OCI-LY1 (cell line): Measurements from ENCODE around the gene RBL2.
"Not testable (repeated sequence)": the region's sequence is repeated elsewhere in the genome, so short reads cannot be mapped to it uniquely, and the experiment has no call there.

Experiments used
- H2AFZ ChIP-seq: fragments of 200-600 bp; sonication (generic), shearing (Covaris generic); 2 replicates; pipeline ENCODE4 v1.6.0; 2014; ENCODE audit warnings: antibody characterized with exemption, mild to moderate bottlenecking, low read length
- H3F3A ChIP-seq: fragments of 200-600 bp; sonication (generic), shearing (Covaris generic); 2 replicates; pipeline ENCODE4 v1.6.0; 2014; ENCODE audit warnings: mild to moderate bottlenecking, antibody characterized with exemption, low read length, moderate library complexity; ENCODE audit not compliant: insufficient read depth
- H3K27ac ChIP-seq: fragments of 200-600 bp; sonication (generic); 2 replicates; pipeline ENCODE4 v1.5.1; 2014; ENCODE audit warnings: low read length, mixed run types, mild to moderate bottlenecking, low read depth; ENCODE audit not compliant: poor library complexity, severe bottlenecking
- H3K27me3 ChIP-seq: fragments of 200-600 bp; sonication (generic); 2 replicates; pipeline ENCODE4 v1.6.0; 2014; ENCODE audit warnings: antibody characterized with exemption, mild to moderate bottlenecking, low read length, moderate library complexity; ENCODE audit not compliant: insufficient read depth
- H3K36me3 ChIP-seq: fragments of 200-600 bp; sonication (generic); 2 replicates; pipeline ENCODE4 v1.6.1; 2014; ENCODE audit warnings: mild to moderate bottlenecking, antibody characterized with exemption, low read length, moderate library complexity, mixed read lengths; ENCODE audit not compliant: insufficient read depth
- H3K4me1 ChIP-seq: fragments of 200-600 bp; sonication (generic); 2 replicates; pipeline ENCODE4 v1.5.1; 2014; ENCODE audit warnings: mild to moderate bottlenecking, low read length, moderate library complexity; ENCODE audit not compliant: insufficient read depth, severe bottlenecking
- H3K4me2 ChIP-seq: fragments of 200-600 bp; sonication (generic), shearing (Covaris generic); 2 replicates; pipeline ENCODE4 v1.6.1; 2014; ENCODE audit warnings: low read length
- H3K4me3 ChIP-seq: fragments of 200-600 bp; sonication (generic); 2 replicates; pipeline ENCODE4 v1.5.1; 2014; ENCODE audit warnings: low read length, low read depth, mild to moderate bottlenecking, mixed read lengths; ENCODE audit not compliant: poor library complexity, severe bottlenecking
- H3K79me2 ChIP-seq: fragments of 200-600 bp; shearing (Covaris generic); 2 replicates; pipeline ENCODE4 v1.6.1; 2016; ENCODE audit warnings: mixed run types, low read length, mixed read lengths; ENCODE audit not compliant: insufficient read depth
- H3K9ac ChIP-seq: fragments of 200-600 bp; sonication (generic), shearing (Covaris generic); 2 replicates; pipeline ENCODE4 v1.6.1; 2014; ENCODE audit warnings: mild to moderate bottlenecking, low read length, mixed read lengths
- H3K9me2 ChIP-seq: fragments of 200-600 bp; sonication (generic), shearing (Covaris generic); 2 replicates; pipeline ENCODE4 v1.6.1; 2014; ENCODE audit warnings: low read depth, mild to moderate bottlenecking, low read length, mixed read lengths
- H3K9me3 ChIP-seq: fragments of 200-600 bp; shearing (Covaris generic); 2 replicates; pipeline ENCODE4 v1.6.1; 2014; ENCODE audit warnings: low read length, mixed read lengths
- H4K20me1 ChIP-seq: fragments of 200-600 bp; sonication (generic), shearing (Covaris generic); 2 replicates; pipeline ENCODE4 v1.6.0; 2016; ENCODE audit warnings: mild to moderate bottlenecking, low read length; ENCODE audit not compliant: insufficient read depth
- EZH2 ChIP-seq: fragments of 200-600 bp; sonication (generic), shearing (Covaris generic); IDR thresholded peaks from 2 replicates; pipeline ENCODE4 v1.8.0; 2017; ENCODE audit warnings: borderline replicate concordance, mixed run types, mild to moderate bottlenecking, antibody characterized with exemption, low read length, moderate library complexity, mixed read lengths
- TF ChIP-seq, protein P1 (sequence below): fragments of 200-600 bp; sonication (generic), shearing (Covaris generic); IDR thresholded peaks from 2 replicates; pipeline ENCODE4 v1.5.1; 2017; ENCODE audit warnings: mild to moderate bottlenecking, antibody characterized with exemption, low read length, moderate library complexity, mixed read lengths

The RBL2 gene

DNA sequence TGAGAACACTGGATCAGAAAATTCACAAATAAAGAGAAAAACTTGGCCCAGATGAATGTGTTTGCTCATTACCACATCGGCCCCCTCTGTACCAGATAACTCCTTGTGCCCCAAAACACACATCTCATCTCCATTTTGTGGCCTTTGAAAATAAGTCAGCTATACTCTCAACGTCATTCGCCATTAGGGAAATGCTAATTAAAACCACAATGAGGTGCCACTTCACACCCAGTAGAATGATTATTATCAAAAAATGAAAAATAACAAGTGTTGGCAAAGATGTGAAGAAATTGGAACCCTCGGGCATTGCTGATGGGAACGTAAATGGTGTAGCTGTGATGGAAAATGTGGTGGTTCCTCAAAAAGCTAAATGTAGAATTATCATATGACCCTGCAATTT is 103.4 kb downstream of the RBL2 start:
- H3F3A ChIP-seq: no peaks in the 10 kb centered on the region
- H3K79me2 ChIP-seq: no peaks in the 10 kb centered on the region
- H3K27ac ChIP-seq: no peak overlapping the region
- H3K4me2 ChIP-seq: no peak overlapping the region
- no peaks in the 10 kb centered on the region for H3K27me3 ChIP-seq
- no peaks in the 10 kb centered on the region for H3K36me3 ChIP-seq
- no peaks in the 10 kb centered on the region for H4K20me1 ChIP-seq
- H3K9ac ChIP-seq: no peak overlapping the region
- no peak overlapping the region for H2AFZ ChIP-seq
- TF ChIP-seq, protein P1, sequence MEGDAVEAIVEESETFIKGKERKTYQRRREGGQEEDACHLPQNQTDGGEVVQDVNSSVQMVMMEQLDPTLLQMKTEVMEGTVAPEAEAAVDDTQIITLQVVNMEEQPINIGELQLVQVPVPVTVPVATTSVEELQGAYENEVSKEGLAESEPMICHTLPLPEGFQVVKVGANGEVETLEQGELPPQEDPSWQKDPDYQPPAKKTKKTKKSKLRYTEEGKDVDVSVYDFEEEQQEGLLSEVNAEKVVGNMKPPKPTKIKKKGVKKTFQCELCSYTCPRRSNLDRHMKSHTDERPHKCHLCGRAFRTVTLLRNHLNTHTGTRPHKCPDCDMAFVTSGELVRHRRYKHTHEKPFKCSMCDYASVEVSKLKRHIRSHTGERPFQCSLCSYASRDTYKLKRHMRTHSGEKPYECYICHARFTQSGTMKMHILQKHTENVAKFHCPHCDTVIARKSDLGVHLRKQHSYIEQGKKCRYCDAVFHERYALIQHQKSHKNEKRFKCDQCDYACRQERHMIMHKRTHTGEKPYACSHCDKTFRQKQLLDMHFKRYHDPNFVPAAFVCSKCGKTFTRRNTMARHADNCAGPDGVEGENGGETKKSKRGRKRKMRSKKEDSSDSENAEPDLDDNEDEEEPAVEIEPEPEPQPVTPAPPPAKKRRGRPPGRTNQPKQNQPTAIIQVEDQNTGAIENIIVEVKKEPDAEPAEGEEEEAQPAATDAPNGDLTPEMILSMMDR: no peak
- TF ChIP-seq EZH2: no peak
- H3K4me1 ChIP-seq: no peaks in the 10 kb centered on the region
- no peak overlapping the region for H3K4me3 ChIP-seq
- no peaks in the 10 kb centered on the region for H3K9me3 ChIP-seq
- no peaks in the 10 kb centered on the region for H3K9me2 ChIP-seq

DNA sequence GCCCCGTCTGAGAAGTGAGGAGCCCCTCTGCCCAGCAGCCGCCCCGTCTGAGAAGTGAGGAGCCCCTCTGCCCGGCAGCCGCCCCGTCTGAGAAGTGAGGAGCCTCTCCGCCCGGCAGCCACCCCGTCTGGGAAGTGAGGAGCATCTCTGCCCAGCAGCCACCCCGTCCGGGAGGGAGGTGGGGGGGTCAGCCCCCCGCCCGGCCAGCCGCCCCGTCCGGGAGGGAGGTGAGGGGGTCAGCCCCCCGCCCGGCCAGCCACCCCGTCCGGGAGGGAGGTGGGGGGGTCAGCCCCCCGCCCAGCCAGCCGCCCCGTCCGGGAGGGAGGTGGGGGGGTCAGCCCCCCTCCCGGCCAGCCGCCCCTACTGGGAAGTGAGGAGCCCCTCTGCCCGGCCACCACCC is 105.1 kb downstream of the RBL2 start:
- not testable (repeated sequence) for H3F3A ChIP-seq, H4K20me1 ChIP-seq, H3K79me2 ChIP-seq, H3K36me3 ChIP-seq, H3K27me3 ChIP-seq, H3K4me2 ChIP-seq, H3K9ac ChIP-seq, H2AFZ ChIP-seq, H3K27ac ChIP-seq, H3K9me3 ChIP-seq, H3K9me2 ChIP-seq, H3K4me3 ChIP-seq, H3K4me1 ChIP-seq

DNA sequence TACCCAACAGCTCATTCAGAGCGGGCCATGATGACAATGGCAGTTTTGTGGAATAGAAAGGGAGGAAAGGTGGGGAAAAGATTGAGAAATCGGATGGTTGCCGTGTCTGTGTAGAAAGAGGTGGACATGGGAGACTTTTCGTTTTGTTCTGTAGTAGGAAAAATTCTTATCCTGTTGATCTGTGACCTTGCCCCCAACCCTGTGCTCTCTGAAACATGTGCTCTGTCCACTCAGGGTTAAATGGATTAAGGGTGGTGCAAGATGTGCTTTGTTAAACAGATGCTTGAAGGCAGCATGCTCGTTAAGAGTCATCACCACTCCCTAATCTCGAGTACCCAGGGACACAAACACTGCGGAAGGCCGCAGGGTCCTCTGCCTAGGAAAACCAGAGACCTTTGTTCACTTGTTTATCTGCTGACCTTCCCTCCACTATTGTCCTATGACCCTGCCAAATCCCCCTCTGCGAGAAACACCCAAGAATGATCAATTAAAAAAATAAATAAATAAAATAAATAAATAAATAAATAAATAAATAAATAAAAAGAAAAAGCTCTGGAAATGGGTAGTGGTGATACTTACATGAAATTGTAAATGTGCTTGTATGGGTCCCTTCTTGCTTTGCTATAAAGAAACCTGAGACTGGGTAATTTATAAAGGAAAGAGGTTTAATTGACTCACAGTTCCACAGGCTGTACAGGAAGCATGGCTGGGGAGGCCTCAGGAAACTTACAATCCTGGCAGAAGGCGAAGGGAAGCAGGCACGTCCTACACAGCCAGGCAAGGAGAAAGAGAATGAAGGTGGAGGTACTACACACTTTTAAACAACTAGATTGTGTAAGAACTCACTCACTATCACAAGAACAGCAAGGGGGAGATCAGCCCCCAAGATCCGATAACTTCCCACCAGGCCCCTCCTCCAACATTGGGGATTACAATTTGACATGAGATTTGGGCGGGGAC is 105.8 kb downstream of the RBL2 start:
- not testable (repeated sequence) for H3K9me3 ChIP-seq, H3K9me2 ChIP-seq, H3K4me3 ChIP-seq, H3K9ac ChIP-seq, H3K79me2 ChIP-seq, H3K27me3 ChIP-seq, H3F3A ChIP-seq, H3K27ac ChIP-seq, H2AFZ ChIP-seq, H3K4me2 ChIP-seq, H3K36me3 ChIP-seq, H3K4me1 ChIP-seq, H4K20me1 ChIP-seq
